Panc1 (cell line): Measurements from ENCODE around the gene SLC25A41. TPM values are rescaled to one million over a fixed set of nuclear protein-coding genes. Genes with fewer than 3 reads are reported as not detected.

Source experiments
- ATAC-seq: fragments of 200-7000 bp; cut with Tn5 transposase; 2 replicates; pipeline ENCODE4 v1.9.1; 2020; ENCODE audit warnings: mild to moderate bottlenecking, moderate library complexity
- BruUV-seq: library from RNA; stranded (reverse); fragments of 400-500 nt; replicated peaks from 2 replicates; lab custom pipeline; 2021; lab: Mats Ljungman, UMichigan
- CTCF ChIA-PET: fragments of 300-600 bp; sonication (Branson Sonifier 250); formaldehyde crosslinking; loops from one replicate; lab custom pipeline; 2022; ENCODE audit warnings: antibody characterized with exemption; lab: Charles Lee
- POLR2A ChIA-PET: fragments of 300-600 bp; sonication (Branson Sonifier 250); formaldehyde crosslinking; loops from one replicate; lab custom pipeline; 2022; ENCODE audit warnings: antibody characterized with exemption; lab: Charles Lee
- DNase-seq: peaks from one replicate; pipeline ENCODE4 v3.0.0-alpha.2; 2010; ENCODE audit warnings: low read depth, low spot score
- H3K27ac ChIP-seq: 2 replicates; pipeline ENCODE4 v1.5.1; 2011; ENCODE audit warnings: mild to moderate bottlenecking, low read length, inconsistent platforms
- H3K27me3 ChIP-seq: fragments of 200-500 bp; sonication (Bioruptor generic); 2 replicates; pipeline ENCODE4 v1.6.0; 2014; ENCODE audit warnings: low read length, inconsistent platforms; ENCODE audit not compliant: control insufficient read depth, insufficient read depth
- H3K36me3 ChIP-seq: fragments of 200-500 bp; sonication (Bioruptor generic); 2 replicates; pipeline ENCODE4 v1.5.1; 2014; ENCODE audit warnings: inconsistent platforms, mild to moderate bottlenecking, low read length, moderate library complexity; ENCODE audit not compliant: control insufficient read depth, insufficient read depth
- H3K4me1 ChIP-seq: 2 replicates; pipeline ENCODE4 v1.5.1; 2011; ENCODE audit warnings: inconsistent platforms, mild to moderate bottlenecking, low read length, moderate library complexity; ENCODE audit not compliant: control insufficient read depth, insufficient read depth
- H3K4me3 ChIP-seq, 2 experiments: 2 replicates each; pipeline ENCODE4 v1.5.1; 2011 to 2012; ENCODE audit warnings: low read depth in 2 of 2, low read length in 2 of 2, mild to moderate bottlenecking in 2 of 2, inconsistent platforms in 1 of 2, moderate library complexity in 1 of 2
- H3K9me3 ChIP-seq: fragments of 200-500 bp; sonication (Bioruptor generic); 2 replicates; pipeline ENCODE4 v1.5.1; 2014; ENCODE audit warnings: low read depth, mild to moderate bottlenecking, inconsistent platforms, low read length, moderate library complexity; ENCODE audit not compliant: control insufficient read depth, insufficient read depth
- POLR2AphosphoS5 ChIP-seq: IDR thresholded peaks from 2 replicates; pipeline ENCODE4 v1.6.1; 2012; ENCODE audit warnings: mild to moderate bottlenecking, low read depth, low read length, moderate library complexity
- SIN3A ChIP-seq: IDR thresholded peaks from 2 replicates; pipeline ENCODE4 v1.6.1; 2012; ENCODE audit warnings: low read depth, mild to moderate bottlenecking, low read length, moderate library complexity, borderline replicate concordance; ENCODE audit not compliant: insufficient read depth
- TCF7L2 ChIP-seq: IDR thresholded peaks from 2 replicates; pipeline ENCODE4 v1.6.1; 2011; ENCODE audit warnings: mild to moderate bottlenecking, low read depth, low read length, inconsistent platforms
- in situ Hi-C: cut with HindIII; loops from 2 replicates; pipeline ENCODE4 v1.10.0; 2016; ENCODE audit warnings: low sequenced_read_pairs, low pct_unique_long_range_greater_than_20kb
- intact Hi-C: fragments of 100-400 bp; cut with micrococcal nuclease; formaldehyde crosslinking; loops from one replicate; pipeline ENCODE4 v1.10.0; 2022; ENCODE audit not compliant: unreplicated experiment
- total RNA-seq: library from RNA; stranded (reverse); gene quantifications from one replicate; pipeline ENCODE4 v1.2.1, GENCODE V29; 2021; ENCODE audit not compliant: unreplicated experiment
- TF ChIP-seq, protein P1 (sequence below), 2 experiments: IDR thresholded peaks; 2 replicates each; pipeline ENCODE4 v1.6.1; 2011 to 2012; ENCODE audit warnings: low read depth in 2 of 2, control low read depth in 1 of 2, low read length in 1 of 2, mild to moderate bottlenecking in 1 of 2, moderate library complexity in 1 of 2; ENCODE audit not compliant: insufficient read depth in 1 of 2
- TF ChIP-seq, protein P2 (sequence below): fragments of 450-650 bp; IDR thresholded peaks from 2 replicates; pipeline ENCODE4 v1.5.1; 2017; ENCODE audit warnings: mild to moderate bottlenecking

SLC25A41 gene
- total RNA-seq, 1 experiment from 2014 or later, result 0.21 TPM

DNA sequence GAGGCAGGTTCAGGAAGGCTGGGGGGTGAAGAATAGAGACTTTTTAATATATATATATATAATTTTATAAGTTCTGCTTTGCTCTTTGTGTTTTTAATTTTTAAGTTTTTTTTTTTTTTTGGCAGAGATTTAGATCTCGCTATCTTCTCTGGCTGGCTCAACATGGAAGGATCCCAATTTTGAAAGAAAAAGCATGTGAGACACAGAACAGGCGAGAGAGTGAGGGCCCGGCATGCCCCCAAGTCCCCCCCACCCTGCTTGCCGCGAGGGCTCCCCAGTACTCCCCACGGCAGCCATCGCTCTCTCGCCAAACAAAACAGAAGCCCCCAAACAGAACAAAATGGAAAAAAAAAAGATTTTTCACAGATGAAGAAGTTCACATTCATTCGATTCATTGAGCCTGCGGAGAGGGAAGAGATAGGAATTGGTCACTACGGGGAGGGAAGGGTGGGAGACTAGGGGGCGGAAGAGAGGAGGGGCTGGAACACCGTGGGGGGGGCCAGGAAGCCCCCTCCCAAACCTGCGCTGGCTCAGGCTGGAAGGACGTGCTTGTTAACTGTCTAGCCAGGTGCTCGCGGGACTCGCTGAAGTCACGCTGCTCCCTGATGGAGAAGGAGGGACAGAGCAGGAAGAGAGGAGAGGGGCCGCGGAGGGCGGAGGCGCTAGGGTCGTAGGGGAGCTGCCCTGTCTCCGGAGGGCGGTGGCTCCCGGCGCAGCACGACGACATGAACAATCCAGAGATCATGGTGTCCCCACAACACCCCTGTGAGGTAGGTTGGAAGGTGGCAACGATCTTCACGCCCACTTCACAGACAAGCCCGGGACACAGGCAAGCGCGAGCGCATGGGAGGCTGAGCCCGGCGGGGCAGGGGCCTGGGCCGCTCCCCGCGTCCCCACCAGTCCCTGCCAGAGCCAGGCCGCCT is 19.6 kb downstream of the SLC25A41 start:
- H3K9me3 ChIP-seq, result no peaks in the 10 kb centered on the region
- H3K4me1 ChIP-seq, result no peaks in the 10 kb centered on the region
- DNase-seq, result no peak
- intact Hi-C loops, result no loop called here
- TF ChIP-seq SIN3A (no peak), TCF7L2 (no peak), POLR2AphosphoS5 (no peak)
- TF ChIP-seq, protein P1, sequence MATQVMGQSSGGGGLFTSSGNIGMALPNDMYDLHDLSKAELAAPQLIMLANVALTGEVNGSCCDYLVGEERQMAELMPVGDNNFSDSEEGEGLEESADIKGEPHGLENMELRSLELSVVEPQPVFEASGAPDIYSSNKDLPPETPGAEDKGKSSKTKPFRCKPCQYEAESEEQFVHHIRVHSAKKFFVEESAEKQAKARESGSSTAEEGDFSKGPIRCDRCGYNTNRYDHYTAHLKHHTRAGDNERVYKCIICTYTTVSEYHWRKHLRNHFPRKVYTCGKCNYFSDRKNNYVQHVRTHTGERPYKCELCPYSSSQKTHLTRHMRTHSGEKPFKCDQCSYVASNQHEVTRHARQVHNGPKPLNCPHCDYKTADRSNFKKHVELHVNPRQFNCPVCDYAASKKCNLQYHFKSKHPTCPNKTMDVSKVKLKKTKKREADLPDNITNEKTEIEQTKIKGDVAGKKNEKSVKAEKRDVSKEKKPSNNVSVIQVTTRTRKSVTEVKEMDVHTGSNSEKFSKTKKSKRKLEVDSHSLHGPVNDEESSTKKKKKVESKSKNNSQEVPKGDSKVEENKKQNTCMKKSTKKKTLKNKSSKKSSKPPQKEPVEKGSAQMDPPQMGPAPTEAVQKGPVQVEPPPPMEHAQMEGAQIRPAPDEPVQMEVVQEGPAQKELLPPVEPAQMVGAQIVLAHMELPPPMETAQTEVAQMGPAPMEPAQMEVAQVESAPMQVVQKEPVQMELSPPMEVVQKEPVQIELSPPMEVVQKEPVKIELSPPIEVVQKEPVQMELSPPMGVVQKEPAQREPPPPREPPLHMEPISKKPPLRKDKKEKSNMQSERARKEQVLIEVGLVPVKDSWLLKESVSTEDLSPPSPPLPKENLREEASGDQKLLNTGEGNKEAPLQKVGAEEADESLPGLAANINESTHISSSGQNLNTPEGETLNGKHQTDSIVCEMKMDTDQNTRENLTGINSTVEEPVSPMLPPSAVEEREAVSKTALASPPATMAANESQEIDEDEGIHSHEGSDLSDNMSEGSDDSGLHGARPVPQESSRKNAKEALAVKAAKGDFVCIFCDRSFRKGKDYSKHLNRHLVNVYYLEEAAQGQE (IDR thresholded peaks at IDR 0.05; ENCODE audit: insufficient read depth in 1 of 2, low read depth in 2 of 2, low read length in 1 of 2), result no peak
- TF ChIP-seq, protein P2, sequence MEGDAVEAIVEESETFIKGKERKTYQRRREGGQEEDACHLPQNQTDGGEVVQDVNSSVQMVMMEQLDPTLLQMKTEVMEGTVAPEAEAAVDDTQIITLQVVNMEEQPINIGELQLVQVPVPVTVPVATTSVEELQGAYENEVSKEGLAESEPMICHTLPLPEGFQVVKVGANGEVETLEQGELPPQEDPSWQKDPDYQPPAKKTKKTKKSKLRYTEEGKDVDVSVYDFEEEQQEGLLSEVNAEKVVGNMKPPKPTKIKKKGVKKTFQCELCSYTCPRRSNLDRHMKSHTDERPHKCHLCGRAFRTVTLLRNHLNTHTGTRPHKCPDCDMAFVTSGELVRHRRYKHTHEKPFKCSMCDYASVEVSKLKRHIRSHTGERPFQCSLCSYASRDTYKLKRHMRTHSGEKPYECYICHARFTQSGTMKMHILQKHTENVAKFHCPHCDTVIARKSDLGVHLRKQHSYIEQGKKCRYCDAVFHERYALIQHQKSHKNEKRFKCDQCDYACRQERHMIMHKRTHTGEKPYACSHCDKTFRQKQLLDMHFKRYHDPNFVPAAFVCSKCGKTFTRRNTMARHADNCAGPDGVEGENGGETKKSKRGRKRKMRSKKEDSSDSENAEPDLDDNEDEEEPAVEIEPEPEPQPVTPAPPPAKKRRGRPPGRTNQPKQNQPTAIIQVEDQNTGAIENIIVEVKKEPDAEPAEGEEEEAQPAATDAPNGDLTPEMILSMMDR, result no peak
- H3K27ac ChIP-seq, result no peak overlapping the region
- peaks cover 6% of the 10 kb centered on the region; the same call in 1 of the 2 replicates for H3K36me3 ChIP-seq
- ATAC-seq, result no peak
- TSS peak; percentile 82 for BruUV-seq
- H3K27me3 ChIP-seq, result no peaks in the 10 kb centered on the region
- no peak overlapping the region for H3K4me3 ChIP-seq
- in situ Hi-C loops, result no loop called here
- ChIA-PET CTCF (no interaction called here), POLR2A (no interaction called here)

DNA sequence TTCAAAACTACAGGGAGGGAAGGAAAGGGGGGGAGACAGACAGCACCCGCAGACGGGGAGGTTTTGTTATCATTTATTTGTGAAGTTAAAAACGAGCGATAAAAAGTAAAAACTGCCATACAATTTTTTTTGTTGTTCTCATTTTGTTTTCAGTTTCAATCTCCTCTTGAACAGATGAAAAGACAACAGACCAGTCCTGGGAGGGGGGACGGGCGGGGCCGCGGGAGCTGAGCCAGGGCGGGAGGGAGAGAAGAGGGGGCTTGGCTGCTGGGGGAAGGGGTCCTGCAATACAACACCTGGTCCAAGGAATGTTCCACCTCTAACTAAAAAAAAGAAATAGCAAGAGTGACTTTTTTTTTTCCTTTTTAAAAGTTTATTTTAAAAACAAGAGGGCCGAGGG is 20.3 kb downstream of the SLC25A41 start:
- no TSS peak for BruUV-seq
- intact Hi-C loops (no loop called here), in situ Hi-C loops (no loop called here)
- Histone ChIP-seq H3K36me3 (peaks cover 3% of the 10 kb centered on the region; the same call in 1 of the 2 replicates), H3K4me1 (no peaks in the 10 kb centered on the region), H3K4me3 (no peak overlapping the region), H3K9me3 (no peaks in the 10 kb centered on the region), H3K27ac (no peak overlapping the region), H3K27me3 (no peaks in the 10 kb centered on the region)
- DNase-seq, result no peak
- ChIA-PET CTCF (no interaction called here), POLR2A (no interaction called here)
- ATAC-seq, result no peak
- TF ChIP-seq TCF7L2 (no peak), SIN3A (no peak), POLR2AphosphoS5 (no peak)
- TF ChIP-seq, protein P1 (IDR thresholded peaks at IDR 0.05; ENCODE audit: insufficient read depth in 1 of 2, low read depth in 2 of 2, low read length in 1 of 2), result no peak
- TF ChIP-seq, protein P2, result no peak
